GM21619 (cell line): ENCODE results near the gene CARD10.
"Not testable (repeated sequence)": the region's sequence is repeated elsewhere in the genome, so short reads cannot be mapped to it uniquely, and the experiment has no call there.

Experiments used
- ATAC-seq: cut with Tn5 transposase; IDR thresholded peaks from one replicate; pipeline ENCODE4 v1.9.1; 2021; ENCODE audit not compliant: unreplicated experiment

Gene CARD10

GRCh38 chr22:37527081-37527752, 8.0 kb upstream of the CARD10 start:
- ATAC-seq, result not testable (repeated sequence)

DNA sequence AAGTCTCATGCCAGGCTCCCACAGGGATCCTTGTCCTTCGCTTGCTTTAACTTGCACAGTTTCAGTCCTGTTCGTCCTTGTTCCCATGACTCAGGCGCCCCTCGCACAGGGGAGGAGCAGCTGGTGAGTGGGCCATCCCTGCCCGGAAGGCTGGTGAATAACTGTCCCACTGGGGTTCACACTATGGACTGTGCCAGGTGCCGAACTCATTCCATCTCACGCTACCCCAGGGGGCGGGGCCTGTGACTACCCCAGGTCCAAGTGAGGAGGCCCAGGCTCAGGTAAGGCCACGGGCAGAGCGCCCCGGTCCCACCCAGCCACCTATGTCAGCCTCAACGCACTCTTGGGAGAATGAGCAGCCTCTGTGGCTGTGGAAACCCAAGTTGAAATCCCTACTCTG, 7.2 kb upstream of the CARD10 start:
- no peak for ATAC-seq

DNA sequence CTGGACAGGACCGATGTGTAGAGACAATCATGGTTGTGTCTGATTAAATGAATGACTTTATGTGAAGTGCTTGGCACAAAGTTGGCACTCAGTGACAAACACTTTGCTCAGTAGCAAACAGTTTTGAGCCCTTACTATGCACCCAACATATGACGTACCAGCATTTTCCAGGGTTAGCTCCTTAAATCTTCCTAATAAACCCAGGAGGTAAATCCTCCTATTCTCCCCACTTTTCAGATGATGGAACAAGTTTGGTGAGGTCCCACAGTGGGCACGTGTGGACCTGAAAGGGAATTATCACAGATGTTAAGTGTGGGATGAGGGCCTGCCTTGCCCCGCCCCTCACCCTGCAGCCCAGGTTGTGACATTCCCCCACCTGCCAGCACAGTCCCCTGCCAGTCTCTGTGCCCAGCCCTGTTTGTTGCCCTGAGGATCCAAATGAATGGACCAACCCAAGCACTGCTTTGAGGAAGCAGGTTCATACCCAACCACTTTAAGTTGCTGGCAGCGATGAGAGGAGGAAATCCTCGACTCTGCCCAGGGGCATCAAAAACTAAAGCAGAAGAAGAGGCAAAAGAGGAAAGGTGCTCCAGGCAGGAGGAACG, 6.6 kb upstream of the CARD10 start:
- no peak for ATAC-seq

GRCh38 chr22:37525073-37525745, 6.0 kb upstream of the CARD10 start:
- no peak for ATAC-seq

GRCh38 chr22:37522482-37522881, 3.3 kb upstream of the CARD10 start:
- ATAC-seq, result no peak

DNA sequence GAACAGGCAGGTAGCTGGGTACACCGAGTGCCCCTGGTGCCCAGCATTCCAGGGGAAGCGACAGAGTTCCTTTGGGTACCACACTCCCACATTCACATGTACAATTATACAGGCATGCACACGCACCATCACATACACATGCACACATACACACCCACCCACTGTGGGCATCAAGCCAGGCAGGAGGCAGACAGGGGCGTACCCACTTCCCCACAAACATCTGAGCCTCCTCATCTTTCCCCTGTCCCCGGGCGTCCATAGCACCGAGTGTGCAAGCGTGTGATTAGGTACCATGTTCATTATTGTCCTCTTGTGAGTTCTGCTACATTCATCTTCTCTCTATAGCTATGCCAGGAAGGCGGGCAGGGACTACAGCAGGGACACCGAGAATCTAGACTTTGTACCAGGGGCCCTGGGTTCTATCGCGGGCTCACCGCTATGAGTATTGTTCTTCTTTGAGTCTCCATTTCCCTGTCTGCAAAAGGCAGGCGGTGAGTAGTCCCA, 2.1 kb upstream of the CARD10 start:
- ATAC-seq, result no peak

- no peak for ATAC-seq
Measured at GRCh38 chr22:37520776-37521191, 1.6 kb upstream of the CARD10 start.

- ATAC-seq, result no peak
Measured at GRCh38 chr22:37518509-37519267, 527 bp downstream of the CARD10 start.

GRCh38 chr22:37517826-37518450, 1.3 kb downstream of the CARD10 start:
- no peak for ATAC-seq

DNA sequence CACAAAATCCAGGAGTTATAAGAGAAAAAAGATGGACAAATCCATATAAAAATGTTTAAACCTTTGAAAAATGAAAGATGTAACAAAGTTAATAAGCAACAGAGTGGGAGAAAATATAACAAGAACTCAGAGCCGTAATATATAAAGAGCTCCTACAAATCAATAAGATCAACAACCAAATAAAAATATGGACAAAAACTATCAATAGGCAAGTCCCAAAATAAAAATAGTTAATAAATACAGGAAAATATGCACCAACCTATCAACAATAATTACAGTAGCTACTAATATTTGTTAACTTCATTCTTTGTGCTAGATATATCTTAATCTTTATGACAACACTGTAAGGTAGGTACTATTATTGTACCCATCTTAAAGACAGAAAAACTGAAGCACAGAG, 2.8 kb downstream of the CARD10 start:
- no peak for ATAC-seq

GRCh38 chr22:37515901-37516300, 3.3 kb downstream of the CARD10 start:
- no peak for ATAC-seq

DNA sequence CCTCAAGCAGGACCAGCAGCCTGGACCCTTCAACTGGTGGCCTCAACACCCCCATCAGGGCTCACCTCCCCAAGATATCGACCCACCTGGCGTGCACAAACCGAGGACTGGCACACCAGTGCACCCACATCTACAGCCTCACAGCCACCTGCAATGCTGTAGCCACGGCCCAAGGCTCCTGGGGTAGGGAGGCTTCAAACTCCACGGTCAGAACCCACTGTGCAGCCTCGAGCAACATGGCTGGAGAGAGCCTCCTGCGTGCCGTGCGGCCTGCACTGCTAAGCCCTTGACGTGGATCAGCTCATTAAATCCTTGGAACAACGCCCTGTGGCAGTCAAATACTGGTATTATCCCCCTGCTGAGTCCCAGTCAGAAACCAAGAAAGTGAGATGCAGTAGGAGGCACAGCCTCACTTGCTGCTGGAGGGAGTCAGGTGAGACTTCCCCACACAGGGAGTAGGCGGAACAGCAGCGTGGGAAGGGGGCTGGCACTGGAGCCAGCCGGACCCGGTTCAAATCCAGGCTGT, 4.6 kb downstream of the CARD10 start:
- ATAC-seq, result no peak

DNA sequence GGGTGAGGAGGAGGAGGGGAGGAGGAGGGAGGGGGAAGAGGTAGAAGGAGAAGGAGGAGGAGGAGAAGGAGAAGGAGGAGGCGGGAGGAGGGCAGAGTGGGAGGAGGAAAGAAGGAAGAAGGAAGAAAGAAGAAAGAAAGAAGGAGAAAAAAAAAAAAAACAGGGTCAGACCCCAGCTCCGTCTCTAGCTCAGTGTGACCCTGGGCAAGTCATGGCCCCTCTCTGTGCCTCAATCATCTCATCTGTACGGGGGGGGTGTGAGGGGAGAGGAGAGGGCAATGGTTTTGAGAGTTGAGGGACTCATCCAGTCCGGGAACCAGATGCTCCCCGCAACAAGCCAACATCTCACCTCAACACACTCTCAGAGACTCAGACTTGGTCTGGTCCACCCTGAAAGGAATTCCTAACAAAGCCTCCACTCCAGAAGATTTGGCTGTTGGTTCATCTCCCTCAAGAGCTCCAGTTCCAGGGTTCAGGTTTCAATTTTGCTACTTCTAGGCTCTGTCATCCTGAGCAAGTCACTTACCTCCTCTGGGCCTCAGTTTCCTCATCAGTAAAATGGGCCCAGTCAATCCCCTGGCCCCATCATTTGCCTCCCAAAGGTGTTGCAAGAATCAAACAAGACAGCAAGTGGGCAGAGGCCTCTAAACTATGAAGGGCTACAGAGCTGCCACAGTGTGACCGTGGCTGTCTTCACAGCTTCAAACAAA, 7.7 kb downstream of the CARD10 start:
- ATAC-seq, result no peak

- no peak for ATAC-seq
Measured at GRCh38 chr22:37510091-37510490, 9.1 kb downstream of the CARD10 start.

DNA sequence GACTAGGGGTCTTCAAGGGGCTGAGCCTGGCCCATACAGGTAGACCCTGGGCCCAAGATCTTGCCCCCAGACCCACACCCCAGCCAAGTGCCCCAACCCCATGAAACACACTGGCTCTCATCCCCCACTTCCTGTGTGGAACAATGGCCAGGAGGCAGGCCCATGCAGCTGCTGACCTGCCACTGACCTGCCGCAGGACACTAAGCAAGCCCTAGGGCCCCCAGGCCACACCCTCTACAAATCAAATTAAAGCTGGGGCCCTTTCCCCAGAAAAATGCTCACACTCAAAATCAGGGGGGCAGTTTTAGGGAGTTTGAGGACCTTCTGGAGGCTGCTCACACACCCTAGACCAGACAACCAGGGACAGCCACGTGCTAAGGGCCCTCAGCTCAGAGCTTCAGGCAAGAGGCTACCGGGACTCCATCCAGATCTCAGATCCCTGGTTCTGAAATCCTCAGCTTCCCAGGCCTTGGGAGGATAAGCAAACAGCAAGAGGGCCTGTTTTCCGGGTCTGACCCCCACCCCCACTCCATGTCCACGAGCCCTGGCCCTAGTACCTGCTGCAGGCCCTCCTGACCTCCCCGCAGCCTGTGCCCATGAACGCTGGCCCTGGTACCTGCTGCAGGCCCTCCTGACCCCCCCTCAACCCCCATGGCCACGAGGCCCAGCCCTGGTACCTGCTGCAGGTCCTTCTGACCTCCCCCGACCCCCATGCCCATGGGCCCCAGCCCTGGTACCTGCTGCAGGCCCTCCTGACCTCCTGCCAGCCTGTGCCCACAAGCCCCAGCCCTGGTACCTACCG, 10.0 kb downstream of the CARD10 start:
- ATAC-seq, result no peak

GRCh38 chr22:37508431-37508992, 10.7 kb downstream of the CARD10 start:
- no peak for ATAC-seq

GRCh38 chr22:37507731-37508130, 11.5 kb downstream of the CARD10 start:
- no peak for ATAC-seq

- no peak for ATAC-seq
Measured at GRCh38 chr22:37505989-37506388, 13.2 kb downstream of the CARD10 start.

GRCh38 chr22:37505565-37505964, 13.7 kb downstream of the CARD10 start:
- ATAC-seq, result no peak
